PC-9 (cell line): Measurements from ENCODE around the gene COG5.

Experiments used
- EZH2 ChIP-seq: fragments of 200-600 bp; sonication (generic); IDR thresholded peaks from 2 replicates; pipeline ENCODE4 v1.8.0; 2017; ENCODE audit warnings: antibody characterized with exemption, low read depth
- TF ChIP-seq, protein P1 (sequence below): fragments of 200-600 bp; sonication (generic); conservative IDR thresholded peaks from 2 replicates; pipeline ENCODE4 v1.6.1; 2017; ENCODE audit warnings: mixed run types, antibody characterized with exemption, mild to moderate bottlenecking, moderate library complexity

DNA sequence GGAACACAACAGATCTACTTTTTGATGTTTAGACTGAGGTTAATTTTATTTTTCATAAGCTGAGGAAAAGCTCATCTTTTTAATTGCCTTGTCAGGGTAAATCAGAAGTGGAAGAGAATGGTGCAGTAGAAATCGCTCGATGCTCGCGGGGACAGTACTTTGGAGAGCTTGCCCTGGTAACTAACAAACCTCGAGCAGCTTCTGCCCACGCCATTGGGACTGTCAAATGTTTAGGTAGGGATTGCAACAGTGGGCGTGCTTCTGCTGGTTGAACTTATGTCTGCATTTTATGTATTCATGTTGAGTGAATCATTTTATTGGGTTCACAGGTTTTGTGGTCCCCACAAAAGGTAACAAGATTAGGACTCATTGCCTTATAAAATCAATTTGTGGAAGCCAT lies 406.6 kb downstream of the COG5 start:
- TF ChIP-seq, protein P1, sequence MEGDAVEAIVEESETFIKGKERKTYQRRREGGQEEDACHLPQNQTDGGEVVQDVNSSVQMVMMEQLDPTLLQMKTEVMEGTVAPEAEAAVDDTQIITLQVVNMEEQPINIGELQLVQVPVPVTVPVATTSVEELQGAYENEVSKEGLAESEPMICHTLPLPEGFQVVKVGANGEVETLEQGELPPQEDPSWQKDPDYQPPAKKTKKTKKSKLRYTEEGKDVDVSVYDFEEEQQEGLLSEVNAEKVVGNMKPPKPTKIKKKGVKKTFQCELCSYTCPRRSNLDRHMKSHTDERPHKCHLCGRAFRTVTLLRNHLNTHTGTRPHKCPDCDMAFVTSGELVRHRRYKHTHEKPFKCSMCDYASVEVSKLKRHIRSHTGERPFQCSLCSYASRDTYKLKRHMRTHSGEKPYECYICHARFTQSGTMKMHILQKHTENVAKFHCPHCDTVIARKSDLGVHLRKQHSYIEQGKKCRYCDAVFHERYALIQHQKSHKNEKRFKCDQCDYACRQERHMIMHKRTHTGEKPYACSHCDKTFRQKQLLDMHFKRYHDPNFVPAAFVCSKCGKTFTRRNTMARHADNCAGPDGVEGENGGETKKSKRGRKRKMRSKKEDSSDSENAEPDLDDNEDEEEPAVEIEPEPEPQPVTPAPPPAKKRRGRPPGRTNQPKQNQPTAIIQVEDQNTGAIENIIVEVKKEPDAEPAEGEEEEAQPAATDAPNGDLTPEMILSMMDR = no peak
- TF ChIP-seq EZH2 = no peak
